H1 (cell line): Measurements from ENCODE around the gene FAM50B. TPM values are rescaled to one million over a fixed set of nuclear protein-coding genes. Genes with fewer than 3 reads are reported as not detected.

ENCODE experiments used
- ATF3 ChIP-seq: IDR thresholded peaks from 2 replicates; pipeline ENCODE4 v1.6.1; 2011; ENCODE audit warnings: low read depth, mild to moderate bottlenecking, low read length; ENCODE audit not compliant: insufficient read depth
- BACH1 ChIP-seq: IDR thresholded peaks from 2 replicates; pipeline ENCODE4 v1.6.1; 2012; ENCODE audit warnings: low read length, improper control_type of control experiment
- NRF1 ChIP-seq: IDR thresholded peaks from 2 replicates; pipeline ENCODE4 v1.6.1; 2011; ENCODE audit warnings: mild to moderate bottlenecking, low read depth, low read length, improper control_type of control experiment
- TEAD4 ChIP-seq: IDR thresholded peaks from 2 replicates; pipeline ENCODE4 v1.6.1; 2012; ENCODE audit warnings: low read depth, low read length, inconsistent platforms, mixed read lengths
- polyA plus RNA-seq, 7 experiments: library from polyadenylated mRNA; depleted of rRNA in 3 of 7; stranded (reverse) in 5 of 7; unstranded in 2 of 7; fragments of >200 nt in 5 of 7; fragments of 200-250 nt in 2 of 7; gene quantifications; 1 replicate in 5 of 7; 2 replicates in 1 of 7; 4 replicates in 1 of 7; pipeline versions ENCODE4 v1.2.1 to v1.2.3, GENCODE V29; 2011 to 2013; ENCODE audit warnings: missing spikeins in 2 of 7, mixed read lengths in 2 of 7
- total RNA-seq: library from RNA; stranded (reverse); fragmentation: NEBNext Ultra II Directional; extraction: Animal tissue kit (Norgen Biotek cat#: 25700); gene quantifications from 2 replicates; pipeline ENCODE4 v1.2.1, GENCODE V29; 2021
- TF ChIP-seq, protein P1 (sequence below): IDR thresholded peaks from 2 replicates; pipeline ENCODE4 v1.6.1; 2012; ENCODE audit warnings: inconsistent platforms

FAM50B gene
- total and polyA plus RNA-seq, 2 of the 8 experiments (the other 6 are each of a cell fraction or from before 2014, with no cell fraction given), result 3.1 to 3.2 TPM

GRCh38 chr6:3848925-3849605 is at the start of gene FAM50B (continued):
- TF ChIP-seq TEAD4 (no peak), ATF3 (no peak), BACH1 (peak; percentile 87), NRF1 (no peak)
- TF ChIP-seq, protein P1, sequence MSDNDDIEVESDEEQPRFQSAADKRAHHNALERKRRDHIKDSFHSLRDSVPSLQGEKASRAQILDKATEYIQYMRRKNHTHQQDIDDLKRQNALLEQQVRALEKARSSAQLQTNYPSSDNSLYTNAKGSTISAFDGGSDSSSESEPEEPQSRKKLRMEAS, result no peak; the same call in 1 of the 2 replicates
